ENCODE measurements around the gene NTM.

The NTM gene

GRCh38 chr11:132125988-132126871, 755.8 kb downstream of the NTM start:
- peak; percentile 22 to 48 (median 44) for DNase-seq

GRCh38 chr11:132126973-132127899, 756.8 kb downstream of the NTM start:
- DNase-seq, result peak; percentile 32 to 66 (median 54)

- no peak for DNase-seq
Observed at GRCh38 chr11:132127900-132128288, 757.5 kb downstream of the NTM start.

- no peak for DNase-seq
Observed at GRCh38 chr11:132131047-132131446, 760.6 kb downstream of the NTM start.

- DNase-seq, result no peak
Observed at GRCh38 chr11:132131961-132132360, 761.5 kb downstream of the NTM start.

- no peak for DNase-seq
Observed at GRCh38 chr11:132134322-132134721, 763.9 kb downstream of the NTM start.

- no peak for DNase-seq
Observed at GRCh38 chr11:132137289-132137980, 767.0 kb downstream of the NTM start.

GRCh38 chr11:132137981-132138313, 767.5 kb downstream of the NTM start:
- DNase-seq, result no peak

GRCh38 chr11:132139181-132139580, 768.8 kb downstream of the NTM start:
- no peak for DNase-seq

GRCh38 chr11:132140056-132140455, 769.6 kb downstream of the NTM start:
- no peak for DNase-seq

GRCh38 chr11:132142121-132142520, 771.7 kb downstream of the NTM start:
- no peak for DNase-seq

GRCh38 chr11:132142554-132142953, 772.1 kb downstream of the NTM start:
- DNase-seq, result no peak

GRCh38 chr11:132147464-132147863, 777.0 kb downstream of the NTM start:
- DNase-seq, result no peak

- DNase-seq, result no peak
Observed at GRCh38 chr11:132154781-132155180, 784.4 kb downstream of the NTM start.

GRCh38 chr11:132158091-132158490, 787.7 kb downstream of the NTM start:
- peak; percentile 27 to 65 (median 48) for DNase-seq

GRCh38 chr11:132158696-132159095, 788.3 kb downstream of the NTM start:
- DNase-seq, result no peak

- no peak for DNase-seq
Observed at GRCh38 chr11:132161403-132162078, 791.1 kb downstream of the NTM start.

- DNase-seq, result no peak
Observed at GRCh38 chr11:132168344-132168981, 798.0 kb downstream of the NTM start.

GRCh38 chr11:132171031-132171430, 800.6 kb downstream of the NTM start:
- DNase-seq, result no peak

GRCh38 chr11:132174362-132175255, 804.2 kb downstream of the NTM start:
- no peak for DNase-seq

- peak; percentile 3 to 36 (median 12) for DNase-seq
Observed at GRCh38 chr11:132177106-132177505, 806.7 kb downstream of the NTM start.

Measured in suppressor macrophage (primary cell).